ENCODE data around the gene PEAR1.

PEAR1 gene

GRCh38 chr1:156901966-156902915 lies 8.7 kb downstream of the PEAR1 start:
- FAIRE-seq: no peak

GRCh38 chr1:156903328-156904091 lies 10.0 kb downstream of the PEAR1 start:
- no peak for FAIRE-seq

GRCh38 chr1:156904187-156904959 lies 10.9 kb downstream of the PEAR1 start:
- no peak for FAIRE-seq

DNA sequence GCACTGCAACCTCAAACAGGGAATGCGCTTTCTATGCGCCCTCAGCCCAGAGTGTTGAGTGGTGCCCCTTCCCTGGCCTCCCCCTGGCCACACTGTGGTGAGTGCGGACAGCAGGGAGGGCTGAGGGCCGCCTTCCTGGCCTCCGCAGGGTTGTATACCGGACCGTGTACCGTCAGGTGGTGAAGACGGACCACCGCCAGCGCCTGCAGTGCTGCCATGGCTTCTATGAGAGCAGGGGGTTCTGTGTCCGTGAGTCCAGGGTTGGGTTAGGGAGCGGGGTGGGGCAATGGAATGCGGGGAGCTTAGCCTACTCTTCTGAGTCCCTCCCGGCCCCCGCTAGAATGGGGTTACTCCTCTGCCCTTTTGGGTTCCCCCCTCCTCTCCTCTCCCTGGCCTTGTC lies 11.7 kb downstream of the PEAR1 start:
- FAIRE-seq: no peak

DNA sequence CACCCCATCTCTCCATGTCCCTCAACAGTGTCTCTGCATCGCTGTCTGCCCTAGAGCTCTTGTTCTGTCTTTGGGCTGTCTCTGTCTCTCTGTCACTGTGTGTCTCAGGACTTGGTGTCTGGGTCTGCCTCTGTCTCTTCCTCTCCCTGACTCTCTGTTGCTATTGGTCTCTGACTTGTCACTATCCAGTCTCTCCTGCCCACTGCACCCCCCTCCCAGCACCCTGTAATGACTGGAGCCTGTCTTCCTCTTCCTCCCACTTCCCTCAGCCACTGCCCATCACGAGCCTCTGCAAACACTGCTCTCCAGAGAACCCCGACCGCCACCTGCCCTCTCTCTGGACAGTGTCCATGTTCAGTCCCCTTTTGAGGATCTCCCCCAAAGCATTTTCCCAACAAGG lies 12.1 kb downstream of the PEAR1 start:
- FAIRE-seq: no peak

DNA sequence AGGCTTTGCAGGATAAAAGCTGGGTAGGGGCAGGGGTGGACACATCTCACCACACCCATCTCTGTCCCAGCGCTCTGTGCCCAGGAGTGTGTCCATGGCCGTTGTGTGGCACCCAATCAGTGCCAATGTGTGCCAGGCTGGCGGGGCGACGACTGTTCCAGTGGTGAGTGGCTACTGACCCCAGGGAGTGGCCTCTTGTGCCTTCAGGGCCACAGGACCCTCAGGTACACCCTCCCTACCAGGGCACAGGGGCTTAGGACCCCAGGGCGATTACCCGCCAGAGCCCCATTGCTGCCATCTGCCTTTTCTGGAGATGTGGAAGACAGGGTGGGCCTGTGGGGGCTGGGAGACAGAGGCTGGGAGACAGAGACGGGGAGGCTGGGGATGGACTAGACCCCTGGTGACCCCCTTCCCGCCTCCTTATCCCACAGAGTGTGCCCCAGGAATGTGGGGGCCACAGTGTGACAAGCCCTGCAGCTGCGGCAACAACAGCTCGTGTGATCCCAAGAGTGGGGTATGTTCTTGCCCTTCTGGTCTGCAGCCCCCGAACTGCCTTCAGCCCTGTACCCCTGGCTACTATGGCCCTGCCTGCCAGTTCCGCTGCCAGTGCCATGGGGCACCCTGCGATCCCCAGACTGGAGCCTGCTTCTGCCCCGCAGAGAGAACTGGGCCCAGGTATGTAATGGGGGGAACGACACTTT lies 12.8 kb downstream of the PEAR1 start:
- FAIRE-seq: no peak

DNA sequence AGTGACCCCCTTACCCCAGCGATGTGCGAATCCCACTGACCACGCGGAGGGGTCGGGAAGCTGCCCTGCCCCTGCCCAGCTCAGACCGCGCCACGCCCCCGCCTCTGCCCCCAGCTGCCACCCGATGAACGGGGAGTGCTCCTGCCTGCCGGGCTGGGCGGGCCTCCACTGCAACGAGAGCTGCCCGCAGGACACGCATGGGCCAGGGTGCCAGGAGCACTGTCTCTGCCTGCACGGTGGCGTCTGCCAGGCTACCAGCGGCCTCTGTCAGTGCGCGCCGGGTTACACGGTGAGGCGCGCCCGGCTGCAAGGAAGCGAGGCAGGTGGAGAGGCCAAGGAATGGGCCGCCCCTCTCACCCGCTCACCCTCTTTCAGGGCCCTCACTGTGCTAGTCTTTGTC lies 15.0 kb downstream of the PEAR1 start:
- no peak for FAIRE-seq

GRCh38 chr1:156908955-156909354 lies 15.4 kb downstream of the PEAR1 start:
- FAIRE-seq: no peak

DNA sequence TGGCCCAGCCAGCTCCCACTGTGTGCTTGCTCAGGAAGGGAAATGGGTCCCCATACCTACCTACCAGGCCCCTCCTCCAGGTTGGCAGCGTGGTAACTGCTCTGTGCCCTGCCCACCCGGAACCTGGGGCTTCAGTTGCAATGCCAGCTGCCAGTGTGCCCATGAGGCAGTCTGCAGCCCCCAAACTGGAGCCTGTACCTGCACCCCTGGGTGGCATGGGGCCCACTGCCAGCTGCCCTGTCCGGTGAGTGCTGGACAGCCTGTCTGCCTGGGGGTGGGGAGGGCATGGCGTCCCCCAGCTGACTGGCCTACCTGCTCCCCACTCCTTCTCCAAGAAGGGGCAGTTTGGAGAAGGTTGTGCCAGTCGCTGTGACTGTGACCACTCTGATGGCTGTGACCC lies 16.2 kb downstream of the PEAR1 start:
- no peak for FAIRE-seq

- no peak for FAIRE-seq
These were observed 16.8 kb downstream of the PEAR1 start for GRCh38 chr1:156910309-156910782.

- no peak for FAIRE-seq
These were observed 18.2 kb downstream of the PEAR1 start for GRCh38 chr1:156911577-156912298.

GRCh38 chr1:156912310-156912709 lies 18.8 kb downstream of the PEAR1 start:
- FAIRE-seq: no peak

- no peak for FAIRE-seq
These were observed 19.6 kb downstream of the PEAR1 start for GRCh38 chr1:156912861-156913808.

DNA sequence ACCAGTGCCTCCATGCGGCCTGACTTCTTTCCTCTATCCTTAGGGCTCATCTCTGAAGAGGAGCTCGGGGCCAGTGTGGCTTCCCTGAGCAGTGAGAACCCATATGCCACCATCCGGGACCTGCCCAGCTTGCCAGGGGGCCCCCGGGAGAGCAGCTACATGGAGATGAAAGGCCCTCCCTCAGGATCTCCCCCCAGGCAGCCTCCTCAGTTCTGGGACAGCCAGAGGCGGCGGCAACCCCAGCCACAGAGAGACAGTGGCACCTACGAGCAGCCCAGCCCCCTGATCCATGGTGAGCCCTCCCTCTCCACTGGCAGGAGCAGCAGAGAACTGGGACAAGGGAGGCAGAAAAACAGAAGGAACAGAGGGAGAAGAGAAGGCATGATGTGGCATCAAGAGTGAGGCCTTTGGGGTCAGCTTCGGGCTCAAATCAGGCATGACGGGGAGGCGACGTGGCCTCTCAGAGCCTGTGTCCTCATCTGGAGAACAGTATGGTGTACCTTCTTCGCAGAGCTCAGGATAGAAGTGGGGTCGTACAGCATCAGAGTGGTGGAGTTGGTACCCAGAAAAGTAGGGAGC lies 20.4 kb downstream of the PEAR1 start:
- FAIRE-seq: no peak

DNA sequence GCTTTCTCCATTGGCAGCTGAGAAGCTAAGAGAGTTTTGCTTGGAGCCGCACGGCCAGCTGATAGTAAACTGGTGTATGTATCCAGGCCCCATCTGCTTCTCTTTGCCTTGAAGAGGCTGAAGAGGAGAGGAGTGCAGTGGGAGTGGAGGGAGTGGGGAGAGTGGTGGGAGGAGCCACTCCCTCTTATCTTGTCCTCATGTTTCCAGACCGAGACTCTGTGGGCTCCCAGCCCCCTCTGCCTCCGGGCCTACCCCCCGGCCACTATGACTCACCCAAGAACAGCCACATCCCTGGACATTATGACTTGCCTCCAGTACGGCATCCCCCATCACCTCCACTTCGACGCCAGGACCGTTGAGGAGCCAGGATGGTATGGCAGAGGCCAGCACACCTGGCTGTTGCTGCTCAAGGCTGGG lies 20.9 kb downstream of the PEAR1 start:
- no peak for FAIRE-seq

GRCh38 chr1:156920233-156921052 lies 26.9 kb downstream of the PEAR1 start, which contains the start of gene LRRC71:
LRRC71 (plus strand) TSS chr1:156920632; CDS start chr1:156920804, 172 bp downstream.
- no peak for FAIRE-seq

- FAIRE-seq: no peak
These were observed 27.6 kb downstream of the PEAR1 start for GRCh38 chr1:156921053-156921529.

- no peak for FAIRE-seq
These were observed 29.6 kb downstream of the PEAR1 start for GRCh38 chr1:156922986-156923669.

Measured in TTC549 (cell line).